Anterior cingulate cortex (tissue), 58 donors: ENCODE measurements around the gene IL9.

Experiments
- DNase-seq, 58 donors: peaks; one replicate each; lab custom pipeline; 2025; lab: John Stamatoyannopoulos, UW

Gene IL9

GRCh38 chr5:135843571-135844337 is 51.9 kb downstream of the IL9 start:
- DNase-seq = peak in 44 of 58 donors; percentile 14 to 88 (median 52)

- DNase-seq = peak in 48 of 58 donors; percentile 11 to 80 (median 48)
Measured at GRCh38 chr5:135842737-135843136, 52.9 kb downstream of the IL9 start.
